Mesothelial cell of epicardium (in vitro differentiated cells): ENCODE measurements around the gene SCP2. TPM values are rescaled to one million over a fixed set of nuclear protein-coding genes. Genes with fewer than 3 reads are reported as not detected.

Experiments used
- DNase-seq, 2 experiments: peaks; one replicate each; pipeline ENCODE4 v3.0.0; 2021; ENCODE audit warnings: low spot score in 2 of 2; ENCODE audit not compliant: unreplicated experiment in 2 of 2
- H3K27ac Mint-ChIP-seq: 2 replicates; pipeline ENCODE4 v1.8.0; 2021; ENCODE audit warnings: mixed read lengths
- H3K27me3 Mint-ChIP-seq: 2 replicates; pipeline ENCODE4 v1.8.0; 2021; ENCODE audit warnings: low read depth, mixed read lengths
- H3K36me3 Mint-ChIP-seq: 2 replicates; pipeline ENCODE4 v1.8.0; 2021; ENCODE audit warnings: mixed read lengths
- H3K4me1 Mint-ChIP-seq: 2 replicates; pipeline ENCODE4 v1.8.0; 2021; ENCODE audit warnings: mixed read lengths
- H3K4me3 Mint-ChIP-seq: 2 replicates; pipeline ENCODE4 v1.8.0; 2021; ENCODE audit warnings: mild to moderate bottlenecking, moderate library complexity, mixed read lengths
- H3K9me3 Mint-ChIP-seq: 2 replicates; pipeline ENCODE4 v1.8.0; 2021; ENCODE audit warnings: mixed read lengths
- CTCF ChIP-seq: fragments of 200-600 bp; sonication (generic); IDR thresholded peaks from one replicate; pipeline ENCODE4 v1.5.0; 2021; ENCODE audit warnings: antibody characterized with exemption; ENCODE audit not compliant: unreplicated experiment
- total RNA-seq: library from RNA; stranded (reverse); gene quantifications from 3 replicates; pipeline ENCODE4 v1.2.1, GENCODE V29; 2021

The SCP2 gene
- total RNA-seq, 1 donor from 2014 or later, result 55.8 TPM

GRCh38 chr1:52914463-52914862 lies 12.6 kb upstream of the SCP2 start:
- Mint-ChIP-seq H3K9me3 (peaks cover 5% of the 10 kb centered on the region), H3K4me3 (no peak overlapping the region), H3K27me3 (no peaks in the 10 kb centered on the region), H3K36me3 (peaks cover 6% of the 10 kb centered on the region), H3K4me1 (peaks cover 2% of the 10 kb centered on the region), H3K27ac (no peak overlapping the region)
- no peak for DNase-seq
- TF ChIP-seq CTCF, result no peak

GRCh38 chr1:52915211-52915854 lies 11.7 kb upstream of the SCP2 start:
- no peak for TF ChIP-seq CTCF
- H3K4me1 Mint-ChIP-seq, result peaks cover 2% of the 10 kb centered on the region
- no peak overlapping the region for H3K27ac Mint-ChIP-seq
- no peak overlapping the region for H3K4me3 Mint-ChIP-seq
- H3K9me3 Mint-ChIP-seq, result peaks cover 8% of the 10 kb centered on the region
- DNase-seq, result no peak
- peaks cover 7% of the 10 kb centered on the region for H3K27me3 Mint-ChIP-seq
- H3K36me3 Mint-ChIP-seq, result peaks cover 6% of the 10 kb centered on the region

- H3K36me3 Mint-ChIP-seq, result peaks cover 6% of the 10 kb centered on the region
- peaks cover 2% of the 10 kb centered on the region for H3K4me1 Mint-ChIP-seq
- no peak for DNase-seq
- H3K27ac Mint-ChIP-seq, result no peak overlapping the region
- H3K4me3 Mint-ChIP-seq, result no peak overlapping the region
- peaks cover 8% of the 10 kb centered on the region for H3K9me3 Mint-ChIP-seq
- H3K27me3 Mint-ChIP-seq, result peaks cover 11% of the 10 kb centered on the region
- no peak for TF ChIP-seq CTCF
Measured at GRCh38 chr1:52915855-52916220, 11.2 kb upstream of the SCP2 start.

- DNase-seq, result no peak
- H3K9me3 Mint-ChIP-seq, result peaks cover 8% of the 10 kb centered on the region
- H3K4me3 Mint-ChIP-seq, result no peak overlapping the region
- H3K36me3 Mint-ChIP-seq, result peaks cover 6% of the 10 kb centered on the region
- no peak for TF ChIP-seq CTCF
- H3K27ac Mint-ChIP-seq, result no peak overlapping the region
- peaks cover 12% of the 10 kb centered on the region for H3K27me3 Mint-ChIP-seq
- peaks cover 2% of the 10 kb centered on the region for H3K4me1 Mint-ChIP-seq
Measured at GRCh38 chr1:52916241-52916975, 10.7 kb upstream of the SCP2 start.

- DNase-seq, result no peak
- H3K27me3 Mint-ChIP-seq, result peaks cover 16% of the 10 kb centered on the region
- no peak overlapping the region for H3K27ac Mint-ChIP-seq
- H3K4me3 Mint-ChIP-seq, result no peak overlapping the region
- H3K36me3 Mint-ChIP-seq, result peaks cover 6% of the 10 kb centered on the region
- no peak for TF ChIP-seq CTCF
- peaks cover 2% of the 10 kb centered on the region for H3K4me1 Mint-ChIP-seq
- peaks cover 8% of the 10 kb centered on the region for H3K9me3 Mint-ChIP-seq
Measured at GRCh38 chr1:52917156-52917555, 9.9 kb upstream of the SCP2 start.
